DMS79 treated with DMSO at 0.1 percent for 48 hours (cell line): ENCODE results near the gene TPRG1.

ENCODE experiments used
- DNase-seq: peaks from one replicate; lab custom pipeline; 2025; lab: John Stamatoyannopoulos, UW

TPRG1 gene

GRCh38 chr3:189282189-189282588 is 110.4 kb downstream of the TPRG1 start:
- no peak for DNase-seq

DNA sequence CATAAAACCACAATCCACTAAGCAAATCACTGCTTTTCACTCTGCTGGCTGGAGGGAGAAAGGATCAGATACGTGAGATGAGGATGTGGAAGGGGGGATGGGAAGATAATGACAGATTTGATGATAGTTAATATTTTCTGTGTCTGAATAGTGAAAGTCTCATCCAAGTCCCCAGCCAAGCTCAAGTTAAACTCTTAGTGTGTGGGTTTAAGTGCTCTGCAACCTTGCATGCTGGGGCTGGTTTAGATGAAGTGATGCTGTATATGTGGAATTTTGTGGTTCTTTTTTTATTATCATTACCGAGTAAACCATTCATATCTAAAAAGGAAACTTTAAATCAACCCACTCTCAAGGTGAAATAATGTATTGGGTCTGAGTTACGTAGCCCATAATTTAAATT is 111.0 kb downstream of the TPRG1 start:
- no peak for DNase-seq

DNA sequence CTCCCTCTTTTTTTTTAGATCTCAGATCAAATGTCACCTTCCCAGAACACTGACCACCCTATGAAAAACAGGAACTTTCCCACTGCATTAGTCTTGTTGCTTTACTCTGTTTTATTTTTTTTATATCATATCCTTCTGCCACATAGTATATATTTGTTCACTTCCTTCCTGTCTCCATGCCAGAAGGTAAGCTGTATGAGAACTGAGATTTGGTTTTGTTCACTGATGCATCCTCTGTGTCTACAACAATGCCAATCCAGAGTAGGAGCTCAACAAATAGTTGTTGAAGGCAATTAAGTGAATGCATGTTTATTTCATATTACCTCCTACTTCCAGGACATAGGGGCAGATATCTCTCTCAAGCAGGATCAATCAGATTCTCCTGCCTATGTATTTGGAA is 114.4 kb downstream of the TPRG1 start:
- DNase-seq: peak; percentile 17

- no peak for DNase-seq
These were observed 115.1 kb downstream of the TPRG1 start for GRCh38 chr3:189286916-189287315.

DNA sequence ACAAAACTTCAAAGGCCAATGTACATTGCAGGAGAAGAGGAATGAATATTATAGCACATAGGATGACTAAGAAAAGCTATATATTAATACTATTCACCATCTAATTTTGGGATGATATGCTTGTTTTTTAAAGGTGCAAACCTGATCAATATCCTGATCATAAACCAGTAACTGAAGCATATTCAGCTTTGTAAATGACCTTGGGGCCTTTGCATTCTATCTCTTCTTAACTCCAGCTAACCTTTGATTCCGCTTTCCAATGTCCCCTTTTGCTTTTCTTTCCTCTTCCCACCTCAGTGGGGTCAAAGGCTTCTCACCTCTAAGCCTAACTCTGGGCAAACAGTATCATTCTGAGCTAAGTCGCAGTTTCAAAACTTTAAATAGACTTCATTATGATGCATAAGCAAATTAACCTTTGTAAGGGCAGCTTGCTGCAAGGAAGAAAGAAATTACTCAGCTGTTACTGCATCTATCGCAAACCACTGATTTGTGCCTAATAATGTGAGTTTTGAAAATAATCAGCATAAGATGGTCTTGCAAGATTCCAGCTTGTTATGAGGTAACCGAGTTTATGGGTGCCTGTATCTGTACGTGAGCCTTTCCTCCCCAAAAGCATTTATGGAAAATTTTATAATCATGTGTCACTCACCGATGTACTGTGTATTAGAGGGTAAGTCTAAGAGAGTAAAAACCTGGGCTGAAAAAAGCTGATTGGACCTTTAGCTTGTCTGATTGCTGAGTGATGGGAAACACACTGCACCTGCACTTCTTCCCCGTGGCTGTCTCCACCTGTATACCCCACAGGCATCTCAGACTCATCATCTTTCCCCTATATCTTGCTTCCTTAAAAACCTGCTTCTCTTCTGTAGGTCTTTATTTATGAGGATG is 116.8 kb downstream of the TPRG1 start:
- DNase-seq: no peak

- DNase-seq: no peak
These were observed 117.5 kb downstream of the TPRG1 start for GRCh38 chr3:189289251-189289650.

GRCh38 chr3:189292667-189293484 is 121.1 kb downstream of the TPRG1 start:
- no peak for DNase-seq

DNA sequence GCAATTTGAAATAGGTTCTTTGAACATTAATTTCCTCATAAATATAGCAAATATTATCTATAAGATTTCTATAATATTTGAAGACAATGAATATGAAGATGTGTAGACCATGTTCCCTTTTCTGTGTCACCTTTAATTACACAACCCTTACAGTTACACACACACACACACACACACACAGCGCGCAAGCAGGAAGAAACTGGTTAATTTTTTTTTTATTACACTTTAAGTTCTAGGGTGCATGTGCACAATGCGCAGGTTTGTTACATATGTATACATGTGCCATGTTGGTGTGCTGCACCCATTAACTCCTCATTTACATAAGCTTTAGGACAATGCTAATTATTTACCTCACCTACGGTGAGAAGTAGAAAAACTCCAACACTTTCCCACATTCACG is 122.9 kb downstream of the TPRG1 start:
- DNase-seq: no peak

DNA sequence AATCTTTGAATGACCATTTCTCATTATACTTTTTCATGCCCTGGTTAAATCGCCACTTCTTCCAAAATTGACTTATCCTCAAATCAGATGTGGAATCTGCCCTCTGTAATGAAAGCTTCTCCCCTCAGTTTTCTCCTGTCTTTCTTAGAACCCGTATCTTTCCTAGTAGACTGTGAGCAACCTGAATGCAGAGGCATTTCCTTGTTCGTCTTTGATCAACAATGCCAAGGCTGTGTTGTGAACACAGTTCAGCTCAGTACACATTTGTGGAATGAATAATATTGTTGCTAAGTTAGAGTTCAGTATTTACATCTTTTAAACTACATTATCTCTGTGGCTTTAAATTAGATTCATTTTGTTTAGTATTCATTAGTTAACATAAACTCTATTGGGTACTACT is 123.3 kb downstream of the TPRG1 start:
- no peak for DNase-seq

DNA sequence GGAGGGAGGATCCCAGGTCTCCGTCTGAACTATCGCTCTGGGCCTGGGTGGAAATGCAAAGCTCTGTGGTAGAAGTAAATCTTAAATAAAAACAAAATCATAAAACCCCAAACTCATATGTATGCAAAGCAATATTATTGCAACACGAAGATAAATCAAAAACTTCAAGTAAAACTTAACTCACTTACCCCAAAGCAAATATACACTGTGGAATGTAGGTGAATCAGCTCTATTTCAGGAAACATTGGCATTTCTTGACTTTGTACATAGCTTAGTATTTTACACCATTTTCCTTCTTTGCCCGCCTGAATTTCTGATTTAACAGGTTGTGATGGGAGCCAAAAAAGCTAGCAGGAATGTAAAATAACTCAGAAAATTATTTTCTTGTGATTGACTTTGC is 126.2 kb downstream of the TPRG1 start:
- no peak for DNase-seq

DNA sequence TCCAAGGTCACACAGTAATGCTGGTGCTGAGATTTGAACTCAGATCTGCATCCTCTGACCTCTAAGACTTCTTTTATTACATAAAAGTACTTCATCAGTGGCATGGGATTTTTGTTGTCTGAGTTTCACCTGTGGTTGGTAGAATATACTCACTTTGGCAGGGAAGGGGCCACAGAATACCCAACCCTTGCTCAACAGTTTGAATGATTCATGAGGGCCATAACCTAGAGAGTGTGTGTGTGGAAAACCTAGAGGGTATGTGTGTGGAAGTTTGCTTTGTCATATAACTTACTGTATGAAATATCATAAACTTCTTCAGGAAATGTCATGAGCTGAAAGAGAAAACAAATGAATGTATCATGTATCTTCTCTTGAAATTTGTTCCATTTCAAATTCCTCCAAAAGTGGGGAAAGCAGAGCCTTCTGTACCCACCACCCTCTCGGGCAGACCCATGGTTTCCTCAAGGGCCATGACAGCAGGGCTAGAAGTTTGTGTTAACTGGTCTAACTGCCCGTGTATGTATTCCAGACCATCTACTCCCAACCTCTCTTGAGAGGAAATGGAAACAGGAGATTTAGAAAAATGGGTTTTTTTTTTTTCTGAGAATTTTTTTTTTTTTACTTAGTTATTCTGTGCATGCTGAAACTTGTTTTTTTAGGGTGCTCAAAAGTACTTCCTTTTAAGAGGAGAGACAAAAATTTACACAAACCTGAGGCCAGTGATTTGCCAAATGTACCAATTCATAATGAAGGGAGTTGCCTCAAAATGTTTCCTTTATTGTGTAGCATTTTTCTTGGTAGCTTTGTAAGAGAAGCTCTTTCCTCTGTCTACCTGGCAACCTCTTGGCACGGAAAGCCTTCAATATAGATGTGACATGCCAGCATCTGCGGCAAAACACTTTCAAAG is 127.0 kb downstream of the TPRG1 start:
- DNase-seq: no peak

DNA sequence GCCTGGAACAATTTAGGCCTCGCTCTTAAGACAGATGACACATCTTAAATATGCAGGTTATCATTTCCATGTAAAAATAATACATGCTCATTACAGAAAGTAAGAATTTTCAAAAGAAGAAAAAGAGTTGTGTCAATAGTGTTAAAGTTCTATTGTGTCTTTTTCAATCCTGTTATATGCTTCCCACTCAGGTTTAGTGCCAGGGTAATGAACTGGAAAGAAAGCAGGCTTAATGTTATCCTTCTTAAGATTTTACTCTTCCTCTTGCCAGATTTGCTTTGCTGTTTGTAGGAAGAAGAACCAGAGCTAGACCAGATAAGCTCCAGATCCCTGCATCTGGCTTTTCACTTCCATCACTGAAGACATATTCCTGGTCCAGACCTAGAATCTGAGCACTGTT is 128.6 kb downstream of the TPRG1 start:
- peak; percentile 20 for DNase-seq

DNA sequence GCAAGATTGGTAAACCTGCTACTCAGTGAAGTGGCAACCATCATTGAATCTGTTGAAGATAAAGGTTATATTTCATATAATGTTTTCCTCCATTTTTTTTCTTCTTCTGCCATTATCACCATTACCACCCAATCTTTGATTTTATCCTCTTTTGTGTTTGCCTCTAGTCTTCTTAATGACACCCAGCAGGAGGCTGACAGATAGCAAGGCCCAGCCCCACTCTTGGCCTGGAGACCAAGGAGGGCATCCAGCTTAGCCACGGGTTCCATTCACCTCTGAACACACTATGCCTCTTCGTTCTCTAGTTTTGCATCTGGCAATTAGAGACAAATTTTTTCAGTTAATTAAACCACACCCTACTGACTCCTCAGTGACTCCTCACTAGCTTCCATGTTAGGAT is 129.7 kb downstream of the TPRG1 start:
- DNase-seq: no peak

- no peak for DNase-seq
These were observed 131.8 kb downstream of the TPRG1 start for GRCh38 chr3:189303584-189303983.

GRCh38 chr3:189304465-189305351 is 132.9 kb downstream of the TPRG1 start:
- peak; percentile 100 for DNase-seq

DNA sequence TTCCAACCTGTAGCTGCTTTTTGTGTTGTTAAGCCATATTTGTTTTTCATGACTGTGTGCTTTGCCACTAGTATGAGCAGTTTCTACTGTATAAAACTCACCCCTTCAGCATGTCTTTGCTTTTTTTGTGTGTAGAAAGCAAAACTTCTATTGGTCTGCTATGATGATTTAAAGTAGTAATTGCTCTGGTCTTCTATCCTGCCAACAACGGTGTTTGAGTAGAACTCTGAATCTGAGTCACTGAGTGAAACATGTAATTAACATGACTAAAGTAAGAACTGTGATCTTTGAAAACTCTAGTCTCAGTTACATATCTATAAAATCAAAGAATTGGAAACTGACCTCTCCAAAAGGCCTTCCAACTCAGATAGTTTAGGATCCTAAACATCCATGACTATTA is 133.6 kb downstream of the TPRG1 start:
- no peak for DNase-seq

GRCh38 chr3:189307963-189308362 is 136.2 kb downstream of the TPRG1 start:
- DNase-seq: no peak

DNA sequence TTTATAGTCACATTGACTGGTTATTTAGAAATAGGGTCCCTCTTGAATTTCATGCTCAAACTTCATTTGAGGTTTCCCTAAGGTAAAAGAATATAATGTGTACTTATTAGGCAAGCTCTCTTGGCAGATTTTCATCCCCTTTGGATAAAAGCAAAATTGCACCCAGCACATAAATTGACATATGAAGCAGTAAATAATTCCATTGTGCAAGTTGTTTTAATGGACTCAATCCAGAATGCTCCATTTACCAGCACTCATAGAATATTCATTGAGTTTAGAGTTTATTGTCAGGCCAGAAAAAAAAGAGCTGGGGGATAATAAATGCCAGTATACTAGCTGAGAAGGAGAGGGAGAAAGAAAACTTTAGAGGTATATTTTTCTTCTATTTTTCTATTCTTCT is 136.8 kb downstream of the TPRG1 start:
- DNase-seq: peak; percentile 54

GRCh38 chr3:189309400-189309975 is 137.7 kb downstream of the TPRG1 start:
- DNase-seq: no peak

GRCh38 chr3:189311521-189311920 is 139.8 kb downstream of the TPRG1 start:
- no peak for DNase-seq

DNA sequence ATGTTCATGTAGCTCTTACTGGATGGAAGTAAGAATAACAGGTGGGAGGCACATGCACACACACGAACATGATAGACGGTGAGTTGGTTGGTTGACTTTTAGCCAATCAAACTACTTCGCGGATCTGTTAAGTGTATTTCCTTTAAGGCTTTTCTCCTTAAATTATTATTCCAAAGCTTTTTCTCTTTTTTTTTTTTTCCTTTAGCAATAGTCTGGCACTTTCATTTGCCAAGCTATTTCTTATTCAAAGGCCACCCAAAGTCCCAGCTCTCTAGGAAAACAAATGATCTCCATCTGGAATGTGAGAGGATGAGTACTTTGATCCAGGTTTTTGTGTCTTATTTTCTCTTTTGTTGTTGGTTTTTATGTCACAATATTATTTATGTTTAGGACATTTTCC is 141.1 kb downstream of the TPRG1 start:
- no peak for DNase-seq
